HCT116 (cell line): Measurements from ENCODE around the gene COG8. TPM values are rescaled to one million over a fixed set of nuclear protein-coding genes. Genes with fewer than 3 reads are reported as not detected.
A peak's percentile ranks its signal among the peaks of the same experiment; 100 is the strongest.

Source experiments
- ATAC-seq: fragments of 200-7000 bp; cut with Tn5 transposase; 2 replicates; pipeline ENCODE4 v1.9.1; 2020; ENCODE audit warnings: mild to moderate bottlenecking, moderate library complexity
- BruUV-seq: library from RNA; stranded (reverse); fragments of 400-500 nt; replicated peaks from 2 replicates; lab custom pipeline; 2021; lab: Mats Ljungman, UMichigan
- CTCF ChIA-PET: fragments of 300-600 bp; sonication (Branson Sonifier 250); formaldehyde crosslinking; loops from one replicate; lab custom pipeline; 2021; ENCODE audit warnings: antibody characterized with exemption; lab: Charles Lee
- POLR2A ChIA-PET: fragments of 300-600, 350-600 bp; sonication (Branson Sonifier 250); formaldehyde crosslinking; loops from one replicate; lab custom pipeline; 2021; ENCODE audit warnings: antibody characterized with exemption; lab: Charles Lee
- RAD21 ChIA-PET, 2 experiments: fragments of 300-600 bp; sonication (Branson Sonifier 250); formaldehyde crosslinking; loops; one replicate each; lab custom pipeline; 2023; ENCODE audit warnings: low total read pairs in 2 of 2; ENCODE audit not compliant: uncharacterized antibody in 2 of 2, unreplicated experiment in 2 of 2, low non-redundant PET in 1 of 2; lab: Charles Lee
- DNase-seq: peaks from one replicate; pipeline ENCODE4 v3.0.0-alpha.2; 2010; ENCODE audit warnings: low read depth, low spot score
- H2AFZ ChIP-seq: fragments of 200-600 bp; shearing (Covaris generic), sonication (generic); 2 replicates; pipeline ENCODE4 v1.6.1; 2017; ENCODE audit warnings: low read depth, mixed run types, mixed read lengths, antibody characterized with exemption, low read length; ENCODE audit not compliant: poor library complexity, severe bottlenecking
- H3K27ac ChIP-seq: 2 replicates; pipeline ENCODE4 v1.5.1; 2012; ENCODE audit warnings: low read depth, low read length
- H3K27me3 ChIP-seq: fragments of 200-600 bp; sonication (generic); 2 replicates; pipeline ENCODE4 v1.6.1; 2016; ENCODE audit warnings: mixed run types, low read length, mixed read lengths; ENCODE audit not compliant: insufficient read depth
- H3K36me3 ChIP-seq, 2 experiments: fragments of 200-500 bp in 1 of 2; fragments of 200-600 bp in 1 of 2; sonication (Bioruptor generic) in 1 of 2; sonication (generic) in 1 of 2; 2 replicates each; pipeline versions ENCODE4 v1.5.1 to v1.6.1; 2014 to 2016; ENCODE audit warnings: low read length in 2 of 2, inconsistent platforms in 1 of 2, mixed read lengths in 1 of 2, mixed run types in 1 of 2; ENCODE audit not compliant: insufficient read depth in 2 of 2, control insufficient read depth in 1 of 2
- H3K4me1 ChIP-seq, 2 experiments: fragments of 200-600 bp in 1 of 2; sonication (generic) in 1 of 2; 2 replicates each; pipeline versions ENCODE4 v1.5.1 to v1.6.1; 2012 to 2017; ENCODE audit warnings: low read length in 2 of 2, inconsistent platforms in 1 of 2, mild to moderate bottlenecking in 1 of 2, mixed read lengths in 1 of 2, mixed run types in 1 of 2, moderate library complexity in 1 of 2; ENCODE audit not compliant: insufficient read depth in 2 of 2, control insufficient read depth in 1 of 2
- H3K4me2 ChIP-seq: fragments of 200-600 bp; sonication (generic); 2 replicates; pipeline ENCODE4 v1.6.1; 2017; ENCODE audit warnings: mixed run types, low read length, mixed read lengths
- H3K4me3 ChIP-seq, 2 experiments: fragments of 200-600 bp in 1 of 2; sonication (generic) in 1 of 2; replicated peaks in 1 of 2; 2 replicates each; pipeline ENCODE4 v1.5.1; 2011 to 2016; ENCODE audit warnings: low read length in 2 of 2, control low read depth in 1 of 2, low read depth in 1 of 2, mild to moderate bottlenecking in 1 of 2, mixed read lengths in 1 of 2, mixed run types in 1 of 2
- H3K79me2 ChIP-seq: fragments of 200-600 bp; sonication (generic); 2 replicates; pipeline ENCODE4 v1.6.1; 2017; ENCODE audit warnings: mild to moderate bottlenecking, mixed run types, low read length, moderate library complexity, mixed read lengths; ENCODE audit not compliant: insufficient read depth
- H3K9ac ChIP-seq: fragments of 200-600 bp; sonication (generic); 2 replicates; pipeline ENCODE4 v1.6.1; 2016; ENCODE audit warnings: low read length, mixed read lengths
- H3K9me2 ChIP-seq: fragments of 200-600 bp; sonication (generic), shearing (Covaris generic); 2 replicates; pipeline ENCODE4 v1.6.1; 2017; ENCODE audit warnings: mixed run types, mild to moderate bottlenecking, moderate library complexity; ENCODE audit not compliant: insufficient read depth
- H3K9me3 ChIP-seq, 2 experiments: fragments of 200-500 bp in 1 of 2; fragments of 200-600 bp in 1 of 2; sonication (Bioruptor generic) in 1 of 2; sonication (generic) in 1 of 2; 2 replicates each; pipeline ENCODE4 v1.6.1; 2014 to 2017; ENCODE audit warnings: low read length in 2 of 2, mixed read lengths in 2 of 2, inconsistent platforms in 1 of 2, low read depth in 1 of 2, mild to moderate bottlenecking in 1 of 2, mixed run types in 1 of 2, moderate library complexity in 1 of 2; ENCODE audit not compliant: control insufficient read depth in 1 of 2, insufficient read depth in 1 of 2
- H4K20me1 ChIP-seq: fragments of 200-600 bp; sonication (generic), shearing (Covaris generic); 2 replicates; pipeline ENCODE4 v1.6.1; 2017; ENCODE audit warnings: mixed run types, mild to moderate bottlenecking, moderate library complexity; ENCODE audit not compliant: insufficient read depth
- CEBPB ChIP-seq: IDR thresholded peaks from 2 replicates; pipeline ENCODE4 v1.6.1; 2012; ENCODE audit warnings: low read depth
- CTCF ChIP-seq, 3 experiments: fragments of 200-600 bp in 1 of 3; sonication (generic) in 1 of 3; IDR thresholded peaks in 2 of 3; conservative IDR thresholded peaks in 1 of 3; 2 replicates each; pipeline ENCODE4 v1.5.1; 2012 to 2017; ENCODE audit warnings: low read depth in 2 of 3, low read length in 2 of 3, antibody characterized with exemption in 1 of 3, borderline replicate concordance in 1 of 3, control low read depth in 1 of 3, mild to moderate bottlenecking in 1 of 3, mixed read lengths in 1 of 3, mixed run types in 1 of 3, moderate library complexity in 1 of 3; ENCODE audit not compliant: insufficient read depth in 1 of 3
- EGR1 ChIP-seq: IDR thresholded peaks from 2 replicates; pipeline ENCODE4 v1.6.1; 2012; ENCODE audit warnings: low read depth
- ELF1 ChIP-seq: IDR thresholded peaks from 2 replicates; pipeline ENCODE4 v1.6.1; 2012; ENCODE audit warnings: low read depth, borderline replicate concordance
- FOSL1 ChIP-seq: IDR thresholded peaks from 2 replicates; pipeline ENCODE4 v1.6.1; 2012; ENCODE audit warnings: low read depth
- JUND ChIP-seq: IDR thresholded peaks from 2 replicates; pipeline ENCODE4 v1.6.1; 2012
- MAX ChIP-seq: IDR thresholded peaks from 2 replicates; pipeline ENCODE4 v1.6.1; 2012
- POLR2A ChIP-seq: IDR thresholded peaks from 2 replicates; pipeline ENCODE4 v1.7.0; 2011; ENCODE audit warnings: borderline replicate concordance; ENCODE audit not compliant: insufficient read depth, insufficient read length; ENCODE audit errors: extremely low read depth
- POLR2AphosphoS5 ChIP-seq: IDR thresholded peaks from 2 replicates; pipeline ENCODE4 v1.6.1; 2011; ENCODE audit warnings: mild to moderate bottlenecking, low read depth, low read length, moderate library complexity
- RAD21 ChIP-seq: IDR thresholded peaks from 2 replicates; pipeline ENCODE4 v1.6.1; 2012; ENCODE audit warnings: low read depth, mild to moderate bottlenecking
- SIN3A ChIP-seq: IDR thresholded peaks from 2 replicates; pipeline ENCODE4 v1.6.1; 2012; ENCODE audit warnings: low read depth
- SP1 ChIP-seq: IDR thresholded peaks from 2 replicates; pipeline ENCODE4 v1.6.1; 2012; ENCODE audit warnings: low read depth
- SRF ChIP-seq: IDR thresholded peaks from 2 replicates; pipeline ENCODE4 v1.6.1; 2012; ENCODE audit warnings: low read depth
- TCF7L2 ChIP-seq: IDR thresholded peaks from 2 replicates; pipeline ENCODE4 v1.7.0; 2011; ENCODE audit warnings: borderline replicate concordance, inconsistent platforms; ENCODE audit not compliant: insufficient read depth, insufficient read length; ENCODE audit errors: extremely low read depth
- ZNF274 ChIP-seq: fragments of 200-500 bp; sonication (Bioruptor generic); IDR thresholded peaks from 2 replicates; pipeline ENCODE4 v1.6.1; 2014; ENCODE audit warnings: mild to moderate bottlenecking, low read depth, low read length, inconsistent platforms
- intact Hi-C: fragments of 100-400 bp; cut with micrococcal nuclease; formaldehyde crosslinking; loops from 2 replicates; pipeline ENCODE4 v1.10.0; 2022
- total RNA-seq: library from RNA; stranded (reverse); gene quantifications from one replicate; pipeline ENCODE4 v1.2.1, GENCODE V29; 2021; ENCODE audit not compliant: unreplicated experiment
- TF ChIP-seq, protein P1 (sequence below): IDR thresholded peaks from 2 replicates; pipeline ENCODE4 v1.6.1; 2012; ENCODE audit warnings: low read depth
- TF ChIP-seq, protein P2 (sequence below): IDR thresholded peaks from 2 replicates; pipeline ENCODE4 v1.6.1; 2012

The COG8 gene
- total RNA-seq, 1 experiment from 2014 or later = 50.3 TPM

- peaks cover 91% of the 10 kb centered on the region for H3K79me2 ChIP-seq
- H3K4me3 ChIP-seq = no peak overlapping the region
- no peak for TF ChIP-seq ELF1
- TF ChIP-seq SRF = no peak
- no peak for TF ChIP-seq MAX
- TF ChIP-seq FOSL1 = no peak
- no peak for TF ChIP-seq ZNF274
- no peak for TF ChIP-seq EGR1
- TF ChIP-seq RAD21 = no peak
- TF ChIP-seq, protein P1, sequence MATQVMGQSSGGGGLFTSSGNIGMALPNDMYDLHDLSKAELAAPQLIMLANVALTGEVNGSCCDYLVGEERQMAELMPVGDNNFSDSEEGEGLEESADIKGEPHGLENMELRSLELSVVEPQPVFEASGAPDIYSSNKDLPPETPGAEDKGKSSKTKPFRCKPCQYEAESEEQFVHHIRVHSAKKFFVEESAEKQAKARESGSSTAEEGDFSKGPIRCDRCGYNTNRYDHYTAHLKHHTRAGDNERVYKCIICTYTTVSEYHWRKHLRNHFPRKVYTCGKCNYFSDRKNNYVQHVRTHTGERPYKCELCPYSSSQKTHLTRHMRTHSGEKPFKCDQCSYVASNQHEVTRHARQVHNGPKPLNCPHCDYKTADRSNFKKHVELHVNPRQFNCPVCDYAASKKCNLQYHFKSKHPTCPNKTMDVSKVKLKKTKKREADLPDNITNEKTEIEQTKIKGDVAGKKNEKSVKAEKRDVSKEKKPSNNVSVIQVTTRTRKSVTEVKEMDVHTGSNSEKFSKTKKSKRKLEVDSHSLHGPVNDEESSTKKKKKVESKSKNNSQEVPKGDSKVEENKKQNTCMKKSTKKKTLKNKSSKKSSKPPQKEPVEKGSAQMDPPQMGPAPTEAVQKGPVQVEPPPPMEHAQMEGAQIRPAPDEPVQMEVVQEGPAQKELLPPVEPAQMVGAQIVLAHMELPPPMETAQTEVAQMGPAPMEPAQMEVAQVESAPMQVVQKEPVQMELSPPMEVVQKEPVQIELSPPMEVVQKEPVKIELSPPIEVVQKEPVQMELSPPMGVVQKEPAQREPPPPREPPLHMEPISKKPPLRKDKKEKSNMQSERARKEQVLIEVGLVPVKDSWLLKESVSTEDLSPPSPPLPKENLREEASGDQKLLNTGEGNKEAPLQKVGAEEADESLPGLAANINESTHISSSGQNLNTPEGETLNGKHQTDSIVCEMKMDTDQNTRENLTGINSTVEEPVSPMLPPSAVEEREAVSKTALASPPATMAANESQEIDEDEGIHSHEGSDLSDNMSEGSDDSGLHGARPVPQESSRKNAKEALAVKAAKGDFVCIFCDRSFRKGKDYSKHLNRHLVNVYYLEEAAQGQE = no peak
- TF ChIP-seq CTCF (IDR thresholded peaks at IDR 0.05 in 2 of 3, conservative IDR thresholded peaks at IDR 0.05 in 1 of 3; ENCODE audit: borderline replicate concordance in 1 of 3, insufficient read depth in 1 of 3, low read depth in 2 of 3, low read length in 2 of 3) = no peak
- no peak for TF ChIP-seq TCF7L2
- TF ChIP-seq JUND = no peak
- no peak for TF ChIP-seq POLR2A
- TF ChIP-seq SP1 = no peak
- no peak for TF ChIP-seq CEBPB
- TF ChIP-seq POLR2AphosphoS5 = no peak
- TF ChIP-seq SIN3A = no peak
- TF ChIP-seq, protein P2, sequence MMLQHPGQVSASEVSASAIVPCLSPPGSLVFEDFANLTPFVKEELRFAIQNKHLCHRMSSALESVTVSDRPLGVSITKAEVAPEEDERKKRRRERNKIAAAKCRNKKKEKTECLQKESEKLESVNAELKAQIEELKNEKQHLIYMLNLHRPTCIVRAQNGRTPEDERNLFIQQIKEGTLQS = no peak
- ChIA-PET RAD21 (interaction anchor here in 1 of 2 experiments (0.7 kb wide), 1 partner anchor 397 kb away, joined by 4 read pairs; no protein-coding TSS in a partner anchor), POLR2A (interaction anchor here (0.6 kb wide), 1 partner anchor 478 kb away, joined by 3 read pairs; no protein-coding TSS in a partner anchor), CTCF (no interaction called here)
- ATAC-seq = no peak
- no peaks in the 10 kb centered on the region for H3K9me3 ChIP-seq
- H3K4me1 ChIP-seq = peaks cover 18 to 33% of the 10 kb centered on the region in 2 experiments
- BruUV-seq = no TSS peak
- H3K9me2 ChIP-seq = no peaks in the 10 kb centered on the region
- no peak for DNase-seq
- intact Hi-C loops = no loop called here
- peak overlapping the region; percentile 97; the same call in 1 of the 2 replicates for H3K4me2 ChIP-seq
- H2AFZ ChIP-seq = no peak overlapping the region
- H3K36me3 ChIP-seq = peaks cover 34 to 61% of the 10 kb centered on the region in 2 experiments
- no peaks in the 10 kb centered on the region for H3K27me3 ChIP-seq
- H3K9ac ChIP-seq = peak overlapping the region; percentile 88; the same call in 1 of the 2 replicates
- H4K20me1 ChIP-seq = peaks cover 20% of the 10 kb centered on the region; the same call in 1 of the 2 replicates
- H3K27ac ChIP-seq = no peak overlapping the region
Observed at GRCh38 chr16:69327585-69328310, 11.6 kb downstream of the COG8 start.
